GM23248 (cell line): Measurements from ENCODE around the gene SMCO2. TPM values are rescaled to one million over a fixed set of nuclear protein-coding genes. Genes with fewer than 3 reads are reported as not detected.
A peak's percentile ranks its signal among the peaks of the same experiment; 100 is the strongest.

Source experiments
- DNase-seq: peaks from one replicate; pipeline ENCODE4 v3.0.0-alpha.2; 2015
- H2AFZ ChIP-seq: fragments of 200-600 bp; sonication (generic); 2 replicates; pipeline ENCODE4 v1.6.1; 2016; ENCODE audit warnings: antibody characterized with exemption
- H3F3A ChIP-seq: fragments of 200-600 bp; sonication (generic); 2 replicates; pipeline ENCODE4 v1.6.1; 2016; ENCODE audit warnings: mild to moderate bottlenecking, antibody characterized with exemption, mixed run types; ENCODE audit not compliant: insufficient read depth
- H3K27ac ChIP-seq: fragments of 200-600 bp; sonication (generic); 2 replicates; pipeline ENCODE4 v1.5.1; 2016; ENCODE audit warnings: mild to moderate bottlenecking
- H3K27me3 ChIP-seq: fragments of 200-600 bp; sonication (generic); replicated peaks from 2 replicates; pipeline ENCODE4 v1.6.1; 2016; ENCODE audit warnings: mild to moderate bottlenecking; ENCODE audit not compliant: insufficient read depth
- H3K36me3 ChIP-seq: fragments of 200-600 bp; sonication (generic); 2 replicates; pipeline ENCODE4 v1.6.1; 2016; ENCODE audit warnings: low read depth, mild to moderate bottlenecking
- H3K4me1 ChIP-seq: fragments of 200-600 bp; sonication (generic); 2 replicates; pipeline ENCODE4 v1.6.1; 2016; ENCODE audit warnings: mild to moderate bottlenecking; ENCODE audit not compliant: insufficient read depth
- H3K4me2 ChIP-seq: fragments of 200-600 bp; sonication (generic); one replicate; pipeline ENCODE4 v1.6.1; 2016; ENCODE audit warnings: mild to moderate bottlenecking; ENCODE audit not compliant: unreplicated experiment
- H3K4me3 ChIP-seq: fragments of 200-600 bp; sonication (generic); 2 replicates; pipeline ENCODE4 v1.5.1; 2016; ENCODE audit warnings: mild to moderate bottlenecking
- H3K79me2 ChIP-seq: fragments of 200-600 bp; sonication (generic); 2 replicates; pipeline ENCODE4 v1.6.1; 2016; ENCODE audit warnings: mild to moderate bottlenecking; ENCODE audit not compliant: insufficient read depth
- H3K9ac ChIP-seq: fragments of 200-600 bp; sonication (generic); 2 replicates; pipeline ENCODE4 v1.6.1; 2016; ENCODE audit warnings: mild to moderate bottlenecking
- H3K9me2 ChIP-seq: fragments of 200-600 bp; sonication (generic); 2 replicates; pipeline ENCODE4 v1.6.1; 2016; ENCODE audit warnings: mixed run types, mild to moderate bottlenecking, moderate library complexity; ENCODE audit not compliant: insufficient read depth
- H3K9me3 ChIP-seq: fragments of 200-600 bp; sonication (generic); one replicate; pipeline ENCODE4 v1.6.1; 2017; ENCODE audit warnings: low read depth
- H4K20me1 ChIP-seq: fragments of 200-600 bp; sonication (generic); 2 replicates; pipeline ENCODE4 v1.6.0; 2016; ENCODE audit not compliant: insufficient read depth
- EZH2 ChIP-seq: fragments of 200-600 bp; sonication (generic); IDR thresholded peaks from 2 replicates; pipeline ENCODE4 v1.6.1; 2018; ENCODE audit warnings: antibody characterized with exemption, mild to moderate bottlenecking; ENCODE audit not compliant: insufficient read depth, poor library complexity, severe bottlenecking
- EZH2phosphoT487 ChIP-seq: fragments of 200-600 bp; sonication (generic); IDR thresholded peaks from 2 replicates; pipeline ENCODE4 v1.6.1; 2018; ENCODE audit warnings: antibody characterized with exemption, moderate library complexity, mild to moderate bottlenecking, low read depth; ENCODE audit not compliant: insufficient read depth
- WGBS, 2 experiments: methylation state at CpG; one replicate each; pipeline ENCODE4 v1.1.6; 2015 to 2017; ENCODE audit warnings: low lambda C conversion rate in 2 of 2, low coverage in 1 of 2; ENCODE audit errors: missing lambda C conversion rate in 2 of 2; 5-methylcytosine and 5-hydroxymethylcytosine counted together
- in situ Hi-C: fragments of 300-500 bp; cut with MboI; formaldehyde crosslinking; loops from 2 replicates; pipeline ENCODE4 v1.15.0; 2020
- polyA plus RNA-seq: library from polyadenylated mRNA; unstranded; fragments of >200 nt; fragmentation: Nextera tagmentation; extraction: Ambion mirVana; gene quantifications from 2 replicates; pipeline ENCODE4 v1.2.1, GENCODE V29; 2016
- total RNA-seq: library from RNA; depleted of rRNA; stranded (reverse); fragments of >200 nt; shearing (Covaris generic); gene quantifications from 2 replicates; pipeline ENCODE4 v1.2.3, GENCODE V29; 2014

SMCO2 gene
- total and polyA plus RNA-seq, 2 experiments from 2014 or later, result not detected

DNA sequence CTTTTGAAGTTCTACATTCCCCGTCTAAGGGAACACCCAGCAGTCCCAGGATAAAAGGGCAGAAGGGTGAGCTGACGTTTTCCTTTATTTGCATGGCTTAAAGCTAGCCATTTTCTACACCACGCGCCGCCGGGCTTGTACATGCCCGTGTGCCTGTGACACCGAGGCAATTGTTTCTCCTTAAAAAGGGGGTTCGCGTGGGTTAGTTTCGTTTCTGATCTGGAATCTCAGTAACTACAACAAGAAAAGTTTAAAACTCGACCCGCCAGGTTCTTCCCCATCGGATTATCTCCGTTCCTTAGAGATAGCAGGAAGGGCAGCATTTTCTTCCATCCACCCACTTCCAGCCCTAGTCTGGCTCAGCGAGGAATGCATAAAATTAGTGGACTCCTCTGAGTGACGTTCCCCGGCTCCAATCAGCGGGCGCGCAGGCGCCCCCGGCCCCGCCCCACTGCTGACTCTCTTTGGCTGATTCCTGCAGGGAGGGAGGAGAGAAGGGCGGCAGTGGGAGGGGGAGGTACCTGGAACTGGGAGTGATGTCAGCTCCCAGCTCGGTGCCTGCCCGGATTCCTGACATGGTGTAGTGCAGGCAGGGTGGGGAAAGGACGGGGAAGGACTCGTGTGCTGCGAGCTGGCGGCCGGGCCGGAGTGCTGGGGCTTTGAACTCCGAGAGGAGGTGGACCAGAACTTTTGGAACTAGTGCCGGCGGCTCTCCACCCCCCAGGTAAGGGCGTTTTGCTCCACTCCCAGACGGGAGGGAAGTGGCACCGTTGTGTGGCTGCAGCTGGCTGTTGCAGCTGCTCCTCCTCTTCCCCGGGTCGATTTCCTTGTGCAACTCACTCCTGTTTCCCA is 77.3 kb downstream of the SMCO2 start, which contains the start of gene PPFIBP1:
PPFIBP1 (plus strand) TSS at position 565 of the 852 bp plus-strand sequence. CDS start 109,191 bp downstream, outside the sequence.
- Histone ChIP-seq H3K79me2 (peaks cover 48% of the 10 kb centered on the region), H4K20me1 (no peaks in the 10 kb centered on the region), H3K9ac (peak within 1 kb of the TSS; percentile 92), H2AFZ (peak within 1 kb of the TSS; percentile 78), H3K4me1 (peaks cover 40% of the 10 kb centered on the region), H3K9me2 (no peaks in the 10 kb centered on the region), H3K4me3 (peak within 1 kb of the TSS; percentile 95), H3K27me3 (no peaks in the 10 kb centered on the region), H3K27ac (peak within 1 kb of the TSS; percentile 85), H3K9me3 (no peaks in the 10 kb centered on the region), H3K36me3 (no peaks in the 10 kb centered on the region; the same call in 1 of the 2 replicates), H3F3A (peaks cover 37% of the 10 kb centered on the region), H3K4me2 (peak within 1 kb of the TSS; percentile 94)
- in situ Hi-C loops, result no loop called here
- 0 to 1% methylated on average over 36 to 41 of the region's 41 CpGs for WGBS, 2 experiments
- no peak for TF ChIP-seq EZH2
- no peak for TF ChIP-seq EZH2phosphoT487
- peak; percentile 98 for DNase-seq

DNA sequence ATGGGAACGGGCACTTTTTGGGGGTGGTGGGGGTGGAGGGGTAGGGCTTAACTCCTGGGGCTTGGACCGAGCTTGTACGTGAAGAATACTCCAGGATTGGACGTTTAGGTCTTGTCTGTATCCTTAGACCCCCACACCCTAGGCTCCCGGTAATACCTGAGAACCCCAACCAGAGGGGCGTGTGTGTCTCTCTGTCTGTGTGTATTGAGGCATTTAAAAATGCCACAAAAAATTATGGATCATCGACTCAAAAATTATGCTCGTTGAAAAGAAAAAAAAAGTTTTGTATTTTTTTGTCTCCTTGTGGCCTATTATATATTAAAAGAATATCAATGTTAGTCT is 77.9 kb downstream of the SMCO2 start:
- DNase-seq, result no peak
- H3K9me3 ChIP-seq, result no peaks in the 10 kb centered on the region
- in situ Hi-C loops, result no loop called here
- H3K4me1 ChIP-seq, result peaks cover 42% of the 10 kb centered on the region
- peak overlapping the region; percentile 73 for H2AFZ ChIP-seq
- no peaks in the 10 kb centered on the region; the same call in 1 of the 2 replicates for H3K36me3 ChIP-seq
- H3K9ac ChIP-seq, result peak overlapping the region; percentile 92
- peak overlapping the region; percentile 95 for H3K4me3 ChIP-seq
- H3F3A ChIP-seq, result peaks cover 37% of the 10 kb centered on the region
- H4K20me1 ChIP-seq, result no peaks in the 10 kb centered on the region
- H3K79me2 ChIP-seq, result peaks cover 54% of the 10 kb centered on the region
- peak overlapping the region; percentile 94 for H3K4me2 ChIP-seq
- H3K27ac ChIP-seq, result peak overlapping the region; percentile 85
- no peaks in the 10 kb centered on the region for H3K9me2 ChIP-seq
- no peak for TF ChIP-seq EZH2phosphoT487
- no peak for TF ChIP-seq EZH2
- no peaks in the 10 kb centered on the region for H3K27me3 ChIP-seq
- 0 to 1% methylated on average over 7 to 8 of the region's 8 CpGs for whole genome bisulfite sequencing, 2 experiments

GRCh38 chr12:27524839-27525753 is 78.6 kb downstream of the SMCO2 start:
- Histone ChIP-seq H3K79me2 (peaks cover 60% of the 10 kb centered on the region), H3K9me3 (no peaks in the 10 kb centered on the region), H3K4me3 (peak overlapping the region; percentile 95), H3K4me2 (peak overlapping the region; percentile 94), H3K36me3 (no peaks in the 10 kb centered on the region; the same call in 1 of the 2 replicates), H3K27ac (peak overlapping the region; percentile 85), H3K27me3 (no peaks in the 10 kb centered on the region), H4K20me1 (no peaks in the 10 kb centered on the region), H3F3A (peaks cover 37% of the 10 kb centered on the region), H3K9me2 (no peaks in the 10 kb centered on the region), H2AFZ (peak overlapping the region; percentile 73), H3K9ac (peak overlapping the region; percentile 92), H3K4me1 (peaks cover 42% of the 10 kb centered on the region)
- TF ChIP-seq EZH2phosphoT487, result no peak
- TF ChIP-seq EZH2, result no peak
- WGBS, 2 experiments, result 0 to 1% methylated on average over 16 of the region's 16 CpGs
- in situ Hi-C loops, result no loop called here
- DNase-seq, result peak; percentile 89

GRCh38 chr12:27527512-27527911 is 81.0 kb downstream of the SMCO2 start:
- 0 out of 2 replicates have a peak, but pooled peaks cover 5% of the 10 kb centered on the region for H4K20me1 ChIP-seq
- H3K79me2 ChIP-seq, result peaks cover 85% of the 10 kb centered on the region
- H3K9ac ChIP-seq, result no peak overlapping the region
- no peak overlapping the region for H2AFZ ChIP-seq
- no peak for TF ChIP-seq EZH2phosphoT487
- no peak for TF ChIP-seq EZH2
- H3K27ac ChIP-seq, result no peak overlapping the region
- WGBS, 2 experiments, result 87 to 91% methylated on average over 9 of the region's 9 CpGs
- no peak overlapping the region for H3K4me2 ChIP-seq
- H3K4me1 ChIP-seq, result peaks cover 34% of the 10 kb centered on the region
- no peaks in the 10 kb centered on the region for H3K9me3 ChIP-seq
- in situ Hi-C loops, result no loop called here
- H3F3A ChIP-seq, result peaks cover 23% of the 10 kb centered on the region
- H3K36me3 ChIP-seq, result no peaks in the 10 kb centered on the region; the same call in 1 of the 2 replicates
- H3K4me3 ChIP-seq, result no peak overlapping the region
- H3K9me2 ChIP-seq, result no peaks in the 10 kb centered on the region
- no peak for DNase-seq
- no peaks in the 10 kb centered on the region for H3K27me3 ChIP-seq
